NCI-H2196 treated with DMSO at 0.1 percent for 48 hours (cell line): ENCODE measurements around the gene WDTC1.
A peak's percentile ranks its signal among the peaks of the same experiment; 100 is the strongest.

Experiments
- DNase-seq: peaks from one replicate; lab custom pipeline; 2025; ENCODE audit not compliant: unreplicated experiment; lab: John Stamatoyannopoulos, UW

WDTC1 gene

GRCh38 chr1:27300341-27301051, 66.1 kb downstream of the WDTC1 start:
- peak; percentile 79 for DNase-seq

DNA sequence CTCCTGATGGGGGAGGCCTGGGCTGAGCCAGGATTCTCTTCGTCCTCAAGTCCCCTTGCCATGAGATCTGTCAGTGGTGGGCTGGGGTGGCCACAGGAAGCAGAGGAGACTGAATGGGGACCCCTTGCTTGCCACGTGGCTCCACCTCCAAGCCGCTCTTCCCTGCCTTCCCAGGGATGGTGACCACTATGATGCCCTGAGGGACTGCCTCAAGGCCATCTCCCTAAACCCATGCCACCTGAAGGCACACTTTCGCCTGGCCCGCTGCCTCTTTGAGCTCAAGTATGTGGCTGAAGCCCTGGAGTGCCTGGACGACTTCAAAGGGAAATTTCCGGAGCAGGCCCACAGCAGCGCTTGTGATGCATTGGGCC, 66.6 kb downstream of the WDTC1 start:
- no peak for DNase-seq

DNA sequence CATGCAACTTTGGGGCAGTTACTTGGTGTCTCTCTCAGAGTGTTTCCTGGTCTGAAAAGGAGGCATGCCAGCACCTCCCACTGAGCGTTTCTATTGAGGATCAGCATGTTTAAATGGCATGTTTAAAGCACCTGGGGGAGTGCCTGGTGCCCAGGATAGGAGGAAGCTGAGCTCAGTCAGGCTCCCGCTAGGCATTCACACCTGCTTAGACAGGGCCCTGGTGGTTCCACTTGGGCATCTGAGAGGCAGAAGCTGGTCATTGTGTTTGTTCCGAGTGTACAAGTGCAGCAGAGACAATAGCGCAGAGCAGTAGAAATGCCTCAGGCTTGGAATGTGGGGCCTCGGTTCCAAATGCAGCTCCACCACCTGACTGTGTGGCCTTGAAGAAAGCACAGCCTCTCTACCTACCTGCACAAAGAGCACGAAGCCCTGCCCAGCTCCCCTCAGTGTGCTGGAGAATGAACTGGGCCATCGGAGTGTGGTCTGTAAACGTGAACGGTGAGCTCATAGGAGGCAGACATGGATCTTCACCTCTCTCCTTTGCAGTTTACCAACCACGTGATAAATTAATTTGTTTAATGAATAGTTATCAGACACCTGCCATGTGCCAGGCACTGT, 67.3 kb downstream of the WDTC1 start:
- peak; percentile 24 for DNase-seq

DNA sequence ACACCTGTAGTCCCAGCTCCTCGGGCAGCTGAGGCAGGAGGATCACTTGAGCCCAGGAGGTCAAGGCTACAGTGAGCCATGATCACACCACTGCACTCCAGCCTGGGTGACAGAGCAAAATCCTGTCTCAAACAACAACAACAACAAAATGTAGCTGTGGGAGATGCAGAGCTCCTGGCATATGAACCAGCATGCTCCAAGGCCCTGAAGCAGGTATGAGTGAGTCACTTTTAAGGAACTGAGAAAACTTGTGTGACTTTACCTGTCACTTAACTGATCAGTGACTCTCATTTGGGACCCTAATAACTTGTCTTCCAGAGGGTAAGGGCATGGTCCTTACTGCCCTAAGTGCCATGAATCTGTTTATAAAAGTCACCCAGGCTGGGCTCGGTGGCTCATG, 68.2 kb downstream of the WDTC1 start:
- DNase-seq = no peak

GRCh38 chr1:27303509-27303908, 69.1 kb downstream of the WDTC1 start:
- no peak for DNase-seq

DNA sequence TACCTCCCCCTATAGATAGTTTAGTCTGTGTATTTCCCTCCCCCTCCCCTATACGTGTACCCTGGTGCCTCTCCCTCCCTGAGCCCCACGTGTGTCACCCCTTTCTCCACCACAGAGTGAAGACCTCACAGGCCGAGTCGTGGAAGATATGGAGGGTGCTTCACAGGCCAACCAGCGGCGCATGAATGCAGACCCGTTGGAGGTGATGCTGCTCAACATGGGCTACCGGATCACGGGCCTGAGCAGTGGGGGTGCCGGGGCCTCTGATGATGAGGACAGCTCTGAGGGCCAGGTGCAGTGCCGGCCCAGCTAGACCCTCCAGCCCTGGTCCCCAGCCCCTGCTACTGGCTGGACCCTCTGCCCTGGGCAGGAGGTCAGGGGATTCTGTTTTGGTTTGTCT, 71.6 kb downstream of the WDTC1 start:
- no peak for DNase-seq

- no peak for DNase-seq
Measured at GRCh38 chr1:27306892-27307761, 72.7 kb downstream of the WDTC1 start.

DNA sequence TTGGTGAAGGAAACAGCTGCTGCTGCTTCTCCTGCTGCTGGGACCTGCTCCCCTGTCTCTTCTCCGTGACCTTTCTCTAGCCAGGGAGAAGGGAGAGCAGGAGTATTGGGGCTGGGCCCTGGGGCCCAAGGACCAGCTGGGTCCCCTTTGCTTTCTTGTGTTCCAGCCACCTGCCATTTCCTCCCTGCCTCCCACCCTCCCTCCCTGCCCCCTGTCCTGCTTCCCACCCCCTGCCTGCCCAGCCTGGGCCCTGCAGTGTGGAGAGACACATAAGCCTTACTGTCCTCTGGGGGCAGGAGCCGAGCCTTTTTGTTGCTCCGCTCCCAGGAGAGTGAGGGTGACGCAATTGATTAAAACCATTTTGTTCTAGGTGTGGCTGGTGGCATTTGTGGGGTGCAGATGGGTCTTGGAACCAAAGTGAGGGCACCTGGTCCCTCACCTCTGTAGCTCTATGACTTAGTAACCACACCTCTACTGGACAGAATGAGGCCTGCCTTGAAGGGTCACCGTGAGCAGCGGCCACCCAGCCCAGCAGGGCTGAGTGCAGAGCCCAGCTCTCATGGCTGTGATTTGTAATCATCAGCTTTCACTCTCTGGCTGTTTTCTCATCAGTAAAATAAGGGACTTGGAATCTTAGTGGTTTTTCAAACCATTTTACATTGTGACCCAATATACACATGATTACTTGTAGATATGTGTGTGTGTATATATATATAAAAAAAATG, 73.6 kb downstream of the WDTC1 start:
- no peak for DNase-seq

GRCh38 chr1:27314169-27314568, 79.7 kb downstream of the WDTC1 start:
- DNase-seq = no peak

DNA sequence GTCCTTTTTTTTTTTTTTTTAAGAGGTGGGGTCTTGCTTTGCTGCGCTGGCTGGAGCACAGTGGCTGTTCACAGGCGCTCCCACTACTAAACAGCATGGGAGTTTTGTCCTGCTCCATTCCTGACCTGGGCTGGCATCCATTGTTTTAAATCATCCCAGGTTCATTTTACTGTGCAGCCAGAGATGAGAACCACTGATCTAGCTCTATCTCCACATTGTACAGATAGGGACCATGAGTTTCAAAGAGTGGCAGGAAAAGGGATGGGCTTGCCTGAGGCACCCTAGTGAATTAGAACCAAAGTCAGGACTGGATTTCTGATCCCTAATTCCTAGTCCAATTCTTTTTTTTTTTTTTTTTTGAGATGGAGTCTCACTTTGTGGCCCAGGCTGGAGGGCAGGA, 80.3 kb downstream of the WDTC1 start:
- no peak for DNase-seq

DNA sequence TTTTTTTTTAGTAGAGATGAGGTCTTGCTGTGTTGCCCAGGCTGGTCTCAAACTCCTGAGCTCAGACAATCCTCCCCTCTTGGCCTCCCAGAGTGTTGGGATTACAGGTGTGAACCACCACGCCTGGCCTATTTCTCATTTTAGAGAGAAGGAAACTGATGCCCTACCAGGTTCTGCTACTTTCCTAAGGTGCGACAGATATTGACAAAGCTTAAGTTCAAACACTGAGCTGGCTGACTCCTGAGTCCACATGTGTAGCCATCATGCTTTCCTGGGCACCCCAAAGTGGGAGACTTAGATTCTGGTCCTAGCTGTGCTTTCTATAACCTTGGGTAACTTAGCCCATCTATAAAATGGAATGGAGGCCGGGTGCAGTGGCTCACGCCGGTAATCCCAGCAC, 82.4 kb downstream of the WDTC1 start:
- DNase-seq = no peak

DNA sequence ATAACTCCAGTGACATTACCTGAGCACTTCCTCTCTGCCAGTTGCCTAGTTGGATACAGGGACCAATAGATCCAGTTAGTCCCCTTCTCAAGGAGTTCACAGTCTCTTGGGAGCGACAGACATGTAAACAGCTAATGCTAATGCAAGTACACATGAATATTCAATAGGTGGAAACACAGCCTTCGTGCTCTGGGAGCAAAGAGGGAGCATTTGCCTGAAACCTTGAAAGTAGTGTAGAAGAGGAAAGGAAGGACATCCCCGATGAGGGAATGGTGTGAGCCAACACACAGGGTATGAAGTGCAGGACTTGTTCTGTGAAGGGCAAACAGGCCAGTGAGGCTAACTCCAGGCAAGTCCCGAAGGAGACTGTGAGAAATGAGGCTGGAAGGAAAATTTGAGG, 83.7 kb downstream of the WDTC1 start:
- DNase-seq = no peak

- no peak for DNase-seq
Measured at GRCh38 chr1:27318596-27318995, 84.2 kb downstream of the WDTC1 start.

- peak; percentile 96 for DNase-seq
Measured at GRCh38 chr1:27321813-27322568, 87.6 kb downstream of the WDTC1 start, which contains the start of gene TMEM222. Gene TMEM222 (plus strand): TSS chr1:27322163. CDS start chr1:27322198, 35 bp downstream.

GRCh38 chr1:27322569-27323240, 88.3 kb downstream of the WDTC1 start:
- no peak for DNase-seq

GRCh38 chr1:27325286-27325685, 90.9 kb downstream of the WDTC1 start:
- DNase-seq = no peak

- no peak for DNase-seq
Measured at GRCh38 chr1:27327964-27328363, 93.5 kb downstream of the WDTC1 start.

- no peak for DNase-seq
Measured at GRCh38 chr1:27330786-27331185, 96.4 kb downstream of the WDTC1 start.

GRCh38 chr1:27331426-27331825, 97.0 kb downstream of the WDTC1 start:
- DNase-seq = no peak

- no peak for DNase-seq
Measured at GRCh38 chr1:27331922-27332321, 97.5 kb downstream of the WDTC1 start.
